Esophagus squamous epithelium (tissue), 4 donors: ENCODE measurements around the gene TCF7.

Source experiments
- POLR2A ChIP-seq, 4 donors: fragments of 450-650 bp; IDR thresholded peaks; one replicate each; pipeline ENCODE4 v1.6.1; 2017; ENCODE audit warnings: antibody characterized with exemption in 4 of 4, mild to moderate bottlenecking in 4 of 4, moderate library complexity in 3 of 4
- TF ChIP-seq, protein P1 (sequence below), 6 experiments: fragments of 450-650 bp in 4 of 6; fragments of 200-600 bp in 2 of 6; sonication (generic) in 2 of 6; IDR thresholded peaks; one replicate each; pipeline ENCODE4 v1.5.1; 2016 to 2019; ENCODE audit warnings: antibody characterized with exemption in 6 of 6, mild to moderate bottlenecking in 4 of 6, moderate library complexity in 4 of 6

DNA sequence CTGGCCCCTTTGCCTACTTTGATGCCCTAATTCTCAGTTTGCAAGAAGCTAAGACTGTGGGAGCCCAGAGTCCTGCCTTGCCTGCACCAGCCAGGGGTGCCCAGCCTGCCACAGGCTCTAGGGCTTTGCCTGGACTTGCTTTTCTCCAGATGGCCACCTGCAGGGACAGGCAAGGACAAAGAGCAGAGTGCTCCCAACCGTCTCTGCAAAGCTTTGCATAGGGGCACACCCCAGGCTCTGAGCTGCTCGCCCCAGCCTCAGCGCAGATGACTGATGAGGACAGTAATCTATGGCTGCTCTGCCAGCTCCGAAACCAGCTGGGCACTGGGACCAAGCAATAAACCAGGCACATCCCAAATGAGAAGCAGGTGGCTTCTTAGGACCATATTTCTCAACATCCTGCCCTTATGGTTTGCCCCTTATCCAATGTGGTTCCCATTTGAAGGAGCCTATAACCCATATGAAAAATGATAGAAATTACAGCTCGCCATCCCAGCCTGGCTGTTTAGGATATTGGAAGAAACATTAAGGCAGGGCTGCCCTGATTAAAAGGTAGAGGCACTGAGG lies 25.4 kb upstream of the TCF7 start:
- TF ChIP-seq POLR2A (IDR thresholded peaks at IDR 0.05), result no peak
- TF ChIP-seq, protein P1, sequence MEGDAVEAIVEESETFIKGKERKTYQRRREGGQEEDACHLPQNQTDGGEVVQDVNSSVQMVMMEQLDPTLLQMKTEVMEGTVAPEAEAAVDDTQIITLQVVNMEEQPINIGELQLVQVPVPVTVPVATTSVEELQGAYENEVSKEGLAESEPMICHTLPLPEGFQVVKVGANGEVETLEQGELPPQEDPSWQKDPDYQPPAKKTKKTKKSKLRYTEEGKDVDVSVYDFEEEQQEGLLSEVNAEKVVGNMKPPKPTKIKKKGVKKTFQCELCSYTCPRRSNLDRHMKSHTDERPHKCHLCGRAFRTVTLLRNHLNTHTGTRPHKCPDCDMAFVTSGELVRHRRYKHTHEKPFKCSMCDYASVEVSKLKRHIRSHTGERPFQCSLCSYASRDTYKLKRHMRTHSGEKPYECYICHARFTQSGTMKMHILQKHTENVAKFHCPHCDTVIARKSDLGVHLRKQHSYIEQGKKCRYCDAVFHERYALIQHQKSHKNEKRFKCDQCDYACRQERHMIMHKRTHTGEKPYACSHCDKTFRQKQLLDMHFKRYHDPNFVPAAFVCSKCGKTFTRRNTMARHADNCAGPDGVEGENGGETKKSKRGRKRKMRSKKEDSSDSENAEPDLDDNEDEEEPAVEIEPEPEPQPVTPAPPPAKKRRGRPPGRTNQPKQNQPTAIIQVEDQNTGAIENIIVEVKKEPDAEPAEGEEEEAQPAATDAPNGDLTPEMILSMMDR (IDR thresholded peaks at IDR 0.05), result no peak
